ENCODE data around the gene CCT5.

DNA sequence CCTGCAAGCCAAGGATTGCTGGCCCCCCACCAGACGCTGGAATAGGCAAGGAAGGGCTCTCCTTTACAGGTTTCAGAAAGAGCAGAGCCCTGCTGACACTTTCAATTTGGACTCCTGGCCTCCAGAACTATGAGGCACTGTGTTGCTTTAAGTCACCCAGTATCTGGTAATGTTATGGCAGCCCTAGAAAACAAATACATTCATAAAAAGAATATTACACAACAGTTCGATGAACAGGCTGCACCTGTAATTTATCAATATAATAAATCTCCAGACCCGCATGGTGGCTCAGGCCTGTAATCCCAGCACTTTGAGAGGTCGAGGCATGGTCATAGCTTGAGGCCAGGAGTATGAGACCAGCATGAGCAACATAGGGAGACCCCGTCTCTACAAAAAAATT, 50.2 kb downstream of the CCT5 start:
- TF ChIP-seq EZH2 (IDR thresholded peaks at IDR 0.05; ENCODE audit: borderline replicate concordance, low read depth, low read length, severe bottlenecking): no peak
- no peak for TF ChIP-seq CTCF (IDR thresholded peaks at IDR 0.05; ENCODE audit: borderline replicate concordance, extremely low read depth, low read length, poor library complexity, severe bottlenecking)

Measured in DND-41 (cell line).